Stimulated activated CD4-positive, alpha-beta T cell treated with anti-CD3 and anti-CD28 coated beads, Interleukin-1b, Interleukin-23, amount 100 ng/mL, for 4 hours (primary cell): ENCODE results near the gene THOC5.
"Not testable (repeated sequence)": the region's sequence is repeated elsewhere in the genome, so short reads cannot be mapped to it uniquely, and the experiment has no call there.

ENCODE experiments used
- DNase-seq, 2 donors: peaks; one replicate each; pipeline ENCODE4 v3.0.0-alpha.2; 2020; ENCODE audit warnings: low read depth in 2 of 2

The THOC5 gene

DNA sequence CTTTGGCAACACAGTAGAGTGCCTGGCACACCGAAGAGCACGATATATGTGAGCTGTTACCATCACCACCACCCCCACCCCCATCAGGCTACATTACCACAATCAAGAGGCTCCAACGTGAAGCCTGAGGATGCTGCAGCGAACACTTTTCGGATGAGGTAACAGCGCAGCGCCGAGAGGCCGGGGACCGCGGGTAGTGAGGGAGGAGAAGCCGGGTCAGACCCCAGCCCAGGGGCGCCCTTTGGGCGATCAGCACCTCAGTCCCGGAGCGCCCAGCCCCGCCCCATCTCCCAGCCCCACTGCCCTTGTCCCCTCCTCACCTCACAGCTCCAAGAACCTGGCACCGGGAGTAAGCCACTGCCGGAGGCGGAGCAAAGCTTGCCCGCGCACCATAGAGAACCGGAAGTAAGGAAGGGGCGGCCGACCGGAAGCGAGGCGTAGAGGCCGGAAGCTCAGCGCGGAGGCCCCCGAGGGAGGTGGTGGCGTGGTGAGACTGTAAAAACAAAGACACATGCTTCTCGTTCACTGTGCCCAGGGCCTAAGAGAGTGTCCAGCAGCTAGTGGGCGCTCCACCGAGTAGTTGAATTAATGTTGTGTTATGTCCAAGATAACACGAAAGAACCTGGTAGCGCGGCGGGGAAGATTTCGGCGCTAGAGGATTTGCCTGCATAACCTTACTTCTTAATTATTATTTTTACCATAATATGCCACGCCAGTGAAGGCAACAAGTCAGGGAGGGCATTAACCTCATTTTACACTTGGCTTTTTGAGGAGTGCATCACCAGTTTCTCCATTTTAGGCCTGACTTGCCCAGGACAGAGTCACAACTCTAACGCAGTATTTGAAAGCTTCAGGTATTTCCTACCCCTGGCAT lies at the start of gene THOC5:
Gene THOC5 (minus strand): TSS at position 407 of the 874 bp plus-strand sequence. CDS start 4,610 bp downstream, outside the sequence.
- peak; percentile 79 to 81 for DNase-seq

DNA sequence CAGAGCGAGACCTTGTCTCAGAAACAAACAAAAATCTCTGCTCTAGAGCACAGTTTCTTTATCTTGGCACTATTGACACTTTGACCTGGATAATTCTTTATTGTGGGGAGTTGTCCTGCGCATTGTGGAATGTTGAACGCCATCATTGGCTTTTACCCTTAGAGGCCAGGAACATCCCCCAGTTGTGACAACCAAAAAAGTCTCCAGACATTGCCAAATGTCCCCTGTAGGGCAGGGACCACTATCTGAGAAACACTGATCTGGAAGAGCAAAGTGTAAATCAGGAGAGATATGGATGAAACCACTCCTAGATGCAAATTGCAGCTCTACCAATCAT lies 45.1 kb upstream of the THOC5 start:
- no peak for DNase-seq

DNA sequence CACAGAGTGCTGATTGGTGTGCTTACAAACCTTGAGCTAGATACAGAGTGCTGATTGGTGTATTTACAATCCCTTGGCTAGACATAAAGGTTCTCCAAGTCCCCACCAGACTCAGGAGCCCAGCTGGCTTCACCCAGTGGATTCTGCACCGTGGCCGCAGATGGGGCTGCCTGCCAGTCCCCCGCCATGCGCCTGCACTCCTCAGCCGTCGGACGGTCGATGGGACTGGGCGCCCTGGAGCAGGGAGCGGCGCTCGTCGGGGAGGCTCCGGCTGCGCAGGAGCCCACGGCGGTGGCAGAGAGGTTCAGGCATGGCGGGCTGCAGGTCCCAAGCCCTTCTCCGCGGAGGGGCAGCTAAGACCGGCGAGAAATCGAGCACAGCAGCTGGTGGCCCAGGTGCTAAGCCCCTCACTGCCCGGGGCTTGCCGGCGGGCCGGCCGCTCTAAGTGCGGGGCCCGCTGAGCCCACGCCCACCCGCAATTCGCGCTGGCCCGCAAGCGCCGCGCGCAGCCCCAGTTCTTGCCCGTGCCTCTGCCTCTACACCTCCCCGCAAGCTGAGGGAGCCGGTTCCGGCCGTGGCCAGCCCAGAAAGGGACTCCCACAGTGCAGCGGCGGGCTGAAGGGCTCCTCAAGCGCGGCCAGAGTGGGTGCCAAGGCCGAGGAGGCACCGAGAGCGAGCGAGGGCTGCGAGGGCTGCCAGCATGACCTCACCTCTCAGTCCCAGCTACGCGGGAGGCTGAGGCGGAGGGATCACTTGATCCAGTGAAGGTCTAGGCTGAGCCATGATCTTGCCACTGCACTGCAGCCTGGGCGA lies 44.5 kb upstream of the THOC5 start:
- not testable (repeated sequence) for DNase-seq

DNA sequence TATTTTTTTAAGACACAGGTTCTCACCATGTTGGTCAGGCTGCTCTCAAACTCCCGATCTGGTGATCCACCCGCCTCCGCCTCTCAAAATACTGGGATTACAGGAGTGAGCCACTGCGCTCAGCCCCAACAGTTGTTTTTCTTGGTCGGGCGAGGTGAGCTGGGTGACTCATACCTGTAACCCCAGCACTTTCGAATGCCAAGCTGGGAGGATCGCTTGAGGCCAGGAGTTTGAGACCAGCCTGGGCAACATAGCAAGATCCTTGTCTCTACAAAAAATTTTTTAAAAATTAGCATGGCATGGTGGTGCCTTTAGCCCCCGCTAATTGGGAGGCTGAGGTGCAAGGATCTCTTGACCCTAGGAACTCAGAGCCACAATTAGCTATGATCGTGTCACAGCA lies 42.9 kb upstream of the THOC5 start:
- DNase-seq = no peak

DNA sequence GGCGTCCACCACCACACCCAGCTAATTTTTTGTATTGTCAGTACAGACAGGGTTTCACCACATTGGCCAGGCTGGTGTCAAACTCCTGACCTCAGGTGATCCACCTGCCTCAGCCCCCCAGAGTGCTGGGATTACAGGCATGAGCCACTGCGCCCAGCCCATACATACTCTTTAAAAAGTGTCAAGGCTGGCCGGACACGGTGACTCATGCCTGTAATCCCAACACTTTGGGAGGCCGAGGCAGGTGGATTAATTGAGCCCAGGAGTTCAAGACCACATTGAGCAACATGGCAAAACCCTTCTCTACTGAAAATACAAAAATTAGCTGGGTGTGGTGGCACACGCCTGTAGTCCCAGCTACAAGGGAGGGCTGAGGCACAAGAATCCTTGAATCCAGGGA lies 40.9 kb upstream of the THOC5 start:
- not testable (repeated sequence) for DNase-seq

DNA sequence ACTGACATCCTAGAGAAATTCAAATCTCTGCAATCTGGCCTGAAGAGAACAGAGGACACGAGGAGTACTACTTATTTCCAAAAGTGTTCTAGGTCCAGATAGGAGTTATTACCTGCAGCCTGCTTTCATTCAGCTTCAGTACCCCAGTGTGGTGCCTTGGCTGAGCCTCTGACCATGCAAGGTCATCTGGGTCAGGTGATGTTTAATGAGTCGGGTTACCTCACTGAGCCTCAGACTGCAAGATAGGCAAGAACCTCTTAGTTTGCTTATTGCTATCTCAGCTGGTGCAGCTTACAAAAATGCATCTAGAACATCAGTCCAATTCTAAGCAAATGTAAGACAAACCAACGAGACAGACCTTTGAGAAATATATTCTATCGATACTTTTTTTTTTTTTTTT lies 40.4 kb upstream of the THOC5 start:
- no peak for DNase-seq

DNA sequence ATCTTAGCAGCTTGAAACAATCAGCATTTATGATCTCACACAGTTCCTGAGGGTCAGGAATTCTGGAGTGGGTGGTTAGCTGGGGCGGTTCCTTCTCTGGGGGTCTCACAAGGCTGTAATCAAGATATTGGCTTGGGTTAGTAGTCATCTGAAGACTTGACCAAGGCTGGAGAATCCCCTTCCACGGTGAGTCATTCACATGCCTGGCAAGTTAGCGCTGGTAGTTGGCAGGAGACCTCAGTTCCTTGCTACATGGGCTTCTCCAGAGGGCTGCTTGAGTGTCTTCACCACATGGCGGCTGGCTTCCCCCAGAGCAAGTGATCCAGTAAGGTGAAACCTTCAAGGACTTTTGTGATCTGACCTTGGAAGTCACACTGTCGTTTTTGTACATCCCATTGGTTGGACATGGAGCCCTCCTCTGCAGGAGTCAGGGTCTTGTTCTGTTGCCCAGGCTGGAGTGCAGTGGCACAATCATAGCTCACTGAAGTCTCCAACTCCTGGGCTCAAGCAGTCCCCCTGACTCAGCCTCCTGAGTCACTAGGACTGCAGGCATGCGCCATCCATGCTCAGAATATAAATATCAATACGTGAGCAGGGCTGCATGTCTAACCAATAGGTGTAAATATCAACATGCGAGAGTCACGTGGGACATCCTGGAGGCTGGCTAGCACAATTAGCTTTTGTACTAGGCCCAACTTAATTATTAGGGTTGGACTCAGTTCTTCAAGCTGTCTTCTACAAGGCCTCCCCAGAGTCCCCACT lies 34.6 kb upstream of the THOC5 start:
- no peak for DNase-seq

DNA sequence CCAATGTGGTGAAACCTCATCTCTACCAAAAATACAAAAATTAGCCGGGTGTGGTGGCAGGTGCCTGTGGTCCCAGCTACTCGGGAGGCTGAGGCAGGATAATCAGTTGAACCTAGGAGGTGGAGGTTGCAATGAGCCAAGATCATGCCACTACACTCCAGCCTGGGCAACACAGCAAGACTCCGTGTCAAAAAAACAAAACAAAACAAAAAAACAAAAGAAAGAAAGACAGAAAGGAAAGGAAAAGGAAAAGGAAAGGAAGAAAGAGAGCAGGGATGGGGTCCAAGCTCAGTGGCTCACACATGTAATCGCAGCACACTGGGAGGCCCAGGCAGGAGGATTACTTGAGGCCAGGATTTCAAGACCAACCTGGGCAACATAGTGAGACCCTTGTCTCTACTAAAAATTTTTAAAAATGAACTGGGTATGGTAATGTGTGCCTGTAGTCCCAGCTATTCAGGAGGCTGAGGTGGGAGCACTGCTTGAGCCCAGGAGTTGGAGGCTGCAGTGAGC lies 32.7 kb upstream of the THOC5 start:
- not testable (repeated sequence) for DNase-seq

DNA sequence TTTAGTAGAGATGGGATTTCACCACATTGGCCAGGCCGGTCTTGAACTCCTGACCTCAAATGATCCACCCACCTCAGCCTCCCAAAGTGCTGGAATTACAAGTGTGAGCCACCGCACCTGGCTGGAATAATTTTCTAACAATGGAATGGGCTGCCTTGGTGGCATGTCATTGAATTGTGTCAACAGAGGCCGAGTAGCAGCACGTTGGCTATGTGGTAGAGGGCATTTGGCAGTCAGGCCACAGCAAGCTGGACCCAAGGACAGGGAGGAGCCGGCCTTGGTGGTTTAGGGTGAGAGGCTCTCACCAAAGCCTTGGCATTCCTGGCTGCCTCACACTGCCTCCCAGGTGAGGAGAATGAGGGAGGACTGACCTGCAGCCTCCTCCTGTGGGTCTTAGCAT lies 31.4 kb upstream of the THOC5 start:
- no peak for DNase-seq

DNA sequence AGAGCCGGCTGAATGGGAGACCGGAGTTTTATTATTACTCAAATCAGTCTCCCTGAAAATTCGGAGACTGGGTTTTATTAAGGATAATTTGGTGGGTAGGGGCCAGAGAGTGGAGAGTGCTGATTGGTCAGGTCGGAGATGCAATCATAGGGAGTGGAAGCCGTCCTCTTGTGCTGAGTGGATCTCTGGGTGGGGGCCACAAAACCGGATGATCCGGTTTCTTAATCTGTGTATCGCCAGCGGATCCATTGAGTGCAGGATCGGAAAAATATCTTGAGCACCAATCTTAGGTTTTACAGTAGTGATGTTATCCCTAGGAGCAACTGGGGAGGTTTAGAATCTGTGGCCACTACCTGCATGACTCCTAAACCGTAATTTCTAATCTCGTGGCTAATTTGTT lies 28.2 kb upstream of the THOC5 start:
- no peak for DNase-seq

DNA sequence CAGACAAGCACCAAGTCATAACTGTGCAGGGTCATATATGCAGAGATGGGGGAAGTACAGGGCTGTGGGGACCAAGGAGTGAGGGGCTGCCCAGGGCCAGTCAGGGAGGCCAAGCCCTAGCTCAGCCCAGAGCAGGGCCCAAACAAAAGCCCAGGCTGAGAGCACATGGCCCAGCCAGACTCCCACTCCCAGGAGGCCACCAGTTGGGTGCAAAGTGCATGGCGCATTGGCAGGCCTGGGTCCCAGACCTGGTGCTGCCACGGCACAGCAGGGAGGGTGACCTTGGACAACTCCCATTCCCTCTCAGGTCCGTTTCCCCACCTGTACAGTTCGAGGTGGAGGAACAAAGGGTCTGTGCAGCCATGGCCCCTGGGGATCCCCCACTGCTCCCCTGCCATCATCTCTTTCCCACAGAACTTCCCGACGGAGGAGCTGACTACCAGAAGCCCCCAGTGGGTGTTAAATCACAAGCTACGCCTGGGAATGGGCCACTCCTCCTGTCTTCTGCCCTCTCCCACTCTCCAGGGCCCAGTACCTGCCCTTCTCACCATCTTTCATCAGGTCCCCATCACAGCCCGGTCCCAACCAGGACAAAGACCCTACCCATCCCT lies 26.7 kb upstream of the THOC5 start:
- DNase-seq = no peak

DNA sequence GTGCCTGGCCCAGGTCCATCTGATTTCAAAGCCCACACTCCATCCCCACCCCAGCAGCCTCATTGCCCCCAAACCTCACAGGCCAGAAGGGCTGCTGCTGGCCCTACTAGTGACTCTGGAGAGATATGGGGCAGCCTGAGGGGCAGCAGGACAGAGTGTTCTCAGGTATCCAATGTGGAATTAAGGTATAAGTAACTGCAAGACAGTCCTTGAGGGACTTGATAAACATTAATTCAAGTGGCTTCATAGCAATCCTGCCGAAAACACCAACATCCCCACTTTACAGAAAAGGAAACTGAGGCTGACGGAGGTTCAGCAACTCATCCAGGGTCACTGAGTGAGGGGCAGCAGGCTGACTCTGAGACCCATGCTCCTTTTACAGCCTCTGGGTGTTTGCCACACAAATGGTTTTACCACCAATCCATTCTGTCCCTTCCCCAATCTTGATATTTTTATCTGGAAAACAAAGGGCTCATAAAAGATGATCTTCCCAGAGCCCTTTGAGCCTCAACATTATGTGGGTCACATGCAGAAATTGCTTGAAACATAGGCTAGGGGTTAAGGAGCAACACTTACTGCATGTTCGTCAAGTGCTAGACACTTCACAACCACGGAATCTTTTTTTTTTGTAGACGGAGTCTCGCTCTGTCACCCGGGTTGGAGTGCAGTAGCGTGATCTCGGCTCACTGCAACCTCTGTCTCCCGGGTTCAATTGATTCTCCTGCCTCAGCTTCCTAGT lies 25.1 kb upstream of the THOC5 start:
- no peak for DNase-seq

DNA sequence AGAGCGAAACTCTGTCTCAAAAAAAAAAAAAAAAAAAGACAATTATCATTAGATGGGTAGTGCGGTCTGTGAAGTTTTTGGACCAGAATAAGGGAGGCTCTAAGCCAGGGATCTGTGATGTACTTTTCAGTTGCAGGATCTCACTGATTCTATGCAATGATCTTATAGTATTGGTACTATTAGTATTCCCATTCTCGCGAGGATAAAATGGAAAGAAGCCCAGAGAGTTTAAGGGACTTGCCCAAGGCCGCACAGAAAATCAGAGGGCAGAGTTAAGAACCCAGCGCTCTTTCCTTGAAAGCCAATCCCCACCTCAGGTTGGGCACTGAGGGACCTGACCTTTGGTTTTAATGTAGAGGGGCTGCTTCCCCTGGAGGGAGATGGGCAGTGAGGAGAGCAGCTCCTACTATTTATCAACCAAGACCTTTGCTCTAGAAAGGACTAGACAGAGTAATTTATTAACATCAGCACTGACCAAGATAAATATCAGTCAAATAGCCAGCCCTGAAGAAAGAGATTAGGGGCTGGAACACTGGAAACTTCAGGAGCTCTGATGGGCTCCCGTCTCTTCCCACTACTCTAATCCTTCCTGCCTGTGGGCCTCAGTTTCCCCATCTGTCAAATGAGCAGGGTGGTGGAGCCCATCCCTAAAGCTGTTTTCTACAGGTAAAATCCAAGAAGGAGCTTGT lies 21.3 kb upstream of the THOC5 start:
- DNase-seq = no peak

DNA sequence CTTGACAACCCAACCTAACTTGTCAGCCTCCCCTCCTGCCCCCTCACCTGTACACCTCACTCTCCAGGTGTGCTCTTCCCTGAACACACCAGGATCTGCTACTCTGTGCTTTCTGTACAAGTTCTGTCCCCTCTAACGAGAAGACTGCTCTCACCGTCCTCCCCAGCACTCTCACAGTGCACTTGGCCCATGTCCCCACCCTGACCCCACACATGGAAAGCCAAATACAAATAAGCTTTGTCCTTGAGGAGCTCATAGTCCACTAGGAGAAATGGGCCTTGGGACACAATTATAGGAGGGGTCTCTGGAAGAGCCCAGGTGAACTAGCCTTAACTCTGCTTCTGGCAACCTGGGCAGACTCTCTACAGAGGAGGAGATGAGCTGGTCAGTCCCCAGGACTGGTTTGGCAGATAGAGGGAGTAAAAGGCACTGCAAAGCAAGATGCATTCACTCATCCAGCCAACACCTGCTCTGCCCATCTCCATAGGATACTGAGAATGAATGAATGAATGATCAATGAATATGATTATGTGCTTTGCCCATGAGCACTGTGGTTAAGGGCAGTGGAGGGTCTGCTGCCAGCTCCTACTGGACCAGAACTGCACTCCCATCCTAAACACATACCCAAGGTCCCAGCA lies 17.5 kb upstream of the THOC5 start:
- no peak for DNase-seq

DNA sequence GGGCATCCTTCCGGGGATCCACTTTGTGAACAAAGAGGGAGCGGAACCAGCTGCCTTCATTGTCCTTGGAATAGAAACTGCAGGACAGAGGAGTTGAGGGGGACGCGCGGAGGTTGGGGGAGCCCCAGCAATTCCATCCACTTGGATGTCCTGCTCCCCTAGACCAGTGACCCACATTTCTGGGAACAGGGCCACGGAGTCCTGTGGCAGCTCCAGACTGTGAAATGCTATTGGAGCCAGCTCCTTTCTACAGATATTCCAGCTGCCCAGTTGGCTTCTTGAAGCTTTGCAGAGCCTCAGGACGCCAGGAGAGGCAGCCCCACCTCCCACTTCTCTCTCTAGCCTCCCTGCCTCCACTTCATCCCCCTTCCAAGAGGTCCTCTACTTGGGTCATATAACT lies 16.9 kb upstream of the THOC5 start:
- DNase-seq = no peak

DNA sequence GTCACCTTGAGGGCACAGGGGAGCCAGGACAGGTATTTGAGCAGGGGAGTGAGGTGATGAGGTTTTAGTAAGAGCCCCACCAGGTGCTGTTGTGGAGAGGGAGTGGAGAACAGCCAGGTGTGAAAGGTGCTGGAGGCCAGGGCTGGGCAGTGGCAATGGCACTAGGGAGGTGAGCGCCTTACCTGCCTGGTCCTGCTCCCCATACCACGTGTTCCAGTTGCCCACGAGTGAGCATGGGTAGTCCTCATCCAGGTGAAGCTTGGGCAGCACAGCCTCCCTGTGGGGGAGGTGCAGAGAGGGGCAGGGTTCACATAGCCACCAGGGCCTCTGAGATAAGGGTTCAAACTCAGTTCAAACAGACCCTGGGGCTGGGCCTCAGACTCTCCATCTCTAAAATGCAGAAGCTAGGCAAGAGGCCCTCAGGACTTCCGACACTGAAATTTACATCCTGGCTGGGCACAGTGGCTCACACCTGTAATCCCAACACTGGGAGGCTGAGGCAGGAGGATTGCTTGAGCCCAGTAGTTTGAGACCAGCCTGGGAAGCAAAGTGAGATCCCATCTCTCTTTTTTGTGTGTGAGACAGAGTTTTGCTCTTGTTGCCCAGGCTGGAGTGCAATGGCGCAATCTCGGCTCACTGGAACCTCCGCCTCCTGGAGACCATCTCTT lies 15.6 kb upstream of the THOC5 start:
- no peak for DNase-seq

DNA sequence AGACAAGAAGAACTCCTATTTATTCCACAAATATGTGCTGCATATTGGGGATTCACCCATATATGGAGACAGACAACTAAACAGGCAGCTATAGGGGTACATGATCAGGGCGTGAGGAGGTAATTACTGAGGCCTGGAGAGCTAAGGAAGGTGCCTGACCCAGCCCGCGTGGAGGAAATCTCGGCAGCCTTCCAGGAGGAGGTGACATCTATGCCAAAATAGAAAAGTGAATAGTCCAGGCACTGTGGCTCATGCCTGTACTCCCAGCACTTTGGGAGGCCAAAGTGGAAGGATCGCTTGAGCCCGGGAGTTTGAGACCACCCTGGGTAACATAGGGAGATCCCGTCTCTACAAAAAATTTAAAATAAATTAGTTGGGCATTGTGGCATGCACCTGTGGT lies 13.8 kb upstream of the THOC5 start:
- no peak for DNase-seq

DNA sequence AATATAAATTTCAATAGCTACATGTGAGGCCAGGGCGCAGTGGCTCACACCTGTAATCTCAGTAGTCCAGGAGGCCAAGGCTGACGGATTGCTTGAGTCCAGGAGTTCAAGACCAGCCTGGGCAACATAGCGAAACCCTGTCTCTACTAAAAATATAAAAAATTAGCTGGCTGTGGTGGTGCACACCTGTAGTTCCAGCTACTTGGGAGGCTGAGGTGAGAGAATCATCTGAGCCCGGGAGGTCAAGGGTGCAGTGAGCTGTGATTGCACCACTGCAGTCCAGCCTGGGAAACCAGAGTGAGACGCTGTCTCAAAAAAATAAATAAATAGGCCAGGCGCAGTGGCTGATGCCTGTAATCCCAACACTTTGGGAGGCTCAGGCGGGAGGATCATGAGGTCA lies 13.0 kb upstream of the THOC5 start:
- not testable (repeated sequence) for DNase-seq
